Ascending aorta (tissue), 2 donors: ENCODE data around the gene AGO3. TPM values are rescaled to one million over a fixed set of nuclear protein-coding genes. Genes with fewer than 3 reads are reported as not detected.

Experiments used
- DNase-seq, 2 donors: peaks; one replicate each; pipeline ENCODE4 v3.0.0-alpha.2; 2019; ENCODE audit warnings: low spot score in 2 of 2
- H3K27ac ChIP-seq, 2 donors: fragments of 200-600 bp; sonication (generic); one replicate each; pipeline ENCODE4 v1.5.1; 2016 to 2017; ENCODE audit warnings: mild to moderate bottlenecking in 1 of 2
- H3K27me3 ChIP-seq: fragments of 200-600 bp; sonication (generic); one replicate; pipeline ENCODE4 v1.5.1; 2017
- H3K36me3 ChIP-seq, 2 donors: fragments of 200-600 bp; sonication (generic); one replicate each; pipeline ENCODE4 v1.5.1; 2016
- H3K4me1 ChIP-seq, 2 donors: fragments of 200-600 bp; sonication (generic); one replicate each; pipeline ENCODE4 v1.5.1; 2016 to 2017; ENCODE audit warnings: mild to moderate bottlenecking in 1 of 2
- H3K4me3 ChIP-seq, 2 donors: fragments of 200-600 bp; sonication (generic); one replicate each; pipeline ENCODE4 v1.5.1; 2016 to 2017; ENCODE audit warnings: mild to moderate bottlenecking in 1 of 2
- H3K9me3 ChIP-seq, 2 donors: fragments of 200-600 bp; sonication (generic); one replicate each; pipeline ENCODE4 v1.5.1; 2016
- intact Hi-C: fragments of 100-400 bp; cut with DNase I; formaldehyde crosslinking; loops from one replicate; pipeline ENCODE4 v1.15.1; 2023
- total RNA-seq: library from RNA; depleted of rRNA; stranded (reverse); fragments of >200 nt; gene quantifications from one replicate; pipeline ENCODE4 v1.1.0, GENCODE V29; 2016
- TF ChIP-seq, protein P1 (sequence below), 3 experiments: fragments of 200-600 bp in 2 of 3; fragments of 450-650 bp in 1 of 3; sonication (generic) in 2 of 3; IDR thresholded peaks; one replicate each; pipeline ENCODE4 v1.5.1; 2016 to 2019; ENCODE audit warnings: antibody characterized with exemption in 3 of 3, mild to moderate bottlenecking in 1 of 3, moderate library complexity in 1 of 3

The AGO3 gene
- total RNA-seq, 1 donor from 2014 or later, result 19.7 TPM

DNA sequence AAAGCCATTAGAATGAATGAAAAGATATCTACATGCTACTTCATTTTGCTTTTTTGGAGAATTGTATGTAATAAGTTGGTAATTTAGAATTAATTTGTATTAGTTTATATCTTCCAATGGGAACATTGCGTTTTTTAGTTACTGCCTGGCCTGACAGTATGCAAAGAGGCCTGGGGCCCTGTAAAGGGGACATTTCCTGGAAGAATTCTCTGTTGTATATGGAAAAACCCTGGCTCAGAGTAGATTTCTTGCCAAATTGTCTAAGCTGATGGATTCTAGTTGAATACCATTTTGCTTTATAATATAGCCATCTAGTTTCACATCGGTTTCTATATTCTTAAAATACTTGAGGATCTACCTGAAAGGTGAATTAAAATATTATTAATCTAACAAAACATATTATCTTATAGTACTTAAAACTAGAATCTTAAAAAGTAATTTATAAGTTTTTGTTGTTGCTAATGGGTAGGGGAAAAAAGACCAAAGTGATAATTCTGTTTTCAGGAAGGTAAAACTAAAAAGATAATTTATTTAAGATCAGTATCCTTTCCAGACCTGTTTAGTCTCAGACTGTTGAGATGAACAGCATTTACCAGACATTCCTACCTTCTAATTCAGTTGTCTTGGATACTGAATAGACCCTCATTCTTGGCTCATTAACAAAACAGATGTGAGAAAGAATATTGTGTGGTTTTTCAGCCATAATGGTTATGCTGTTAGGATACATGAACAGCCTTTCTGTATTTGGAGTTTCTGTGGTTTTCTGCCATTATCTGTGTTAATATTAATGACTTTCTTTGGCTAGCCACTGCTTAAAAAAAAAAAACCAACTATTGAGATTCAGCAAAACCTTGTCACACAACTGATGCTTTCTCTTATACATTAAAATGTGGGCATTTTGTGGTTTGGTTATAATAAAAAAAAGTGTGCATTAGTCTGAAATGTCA lies 4.8 kb downstream of the AGO3 start:
- Histone ChIP-seq H3K9me3 (no peaks in the 10 kb centered on the region), H3K27ac (no peak overlapping the region), H3K27me3 (no peaks in the 10 kb centered on the region), H3K4me3 (no peak overlapping the region), H3K4me1 (peaks cover 0 to 12% of the 10 kb centered on the region in 2 donors), H3K36me3 (no peaks in the 10 kb centered on the region)
- TF ChIP-seq, protein P1, sequence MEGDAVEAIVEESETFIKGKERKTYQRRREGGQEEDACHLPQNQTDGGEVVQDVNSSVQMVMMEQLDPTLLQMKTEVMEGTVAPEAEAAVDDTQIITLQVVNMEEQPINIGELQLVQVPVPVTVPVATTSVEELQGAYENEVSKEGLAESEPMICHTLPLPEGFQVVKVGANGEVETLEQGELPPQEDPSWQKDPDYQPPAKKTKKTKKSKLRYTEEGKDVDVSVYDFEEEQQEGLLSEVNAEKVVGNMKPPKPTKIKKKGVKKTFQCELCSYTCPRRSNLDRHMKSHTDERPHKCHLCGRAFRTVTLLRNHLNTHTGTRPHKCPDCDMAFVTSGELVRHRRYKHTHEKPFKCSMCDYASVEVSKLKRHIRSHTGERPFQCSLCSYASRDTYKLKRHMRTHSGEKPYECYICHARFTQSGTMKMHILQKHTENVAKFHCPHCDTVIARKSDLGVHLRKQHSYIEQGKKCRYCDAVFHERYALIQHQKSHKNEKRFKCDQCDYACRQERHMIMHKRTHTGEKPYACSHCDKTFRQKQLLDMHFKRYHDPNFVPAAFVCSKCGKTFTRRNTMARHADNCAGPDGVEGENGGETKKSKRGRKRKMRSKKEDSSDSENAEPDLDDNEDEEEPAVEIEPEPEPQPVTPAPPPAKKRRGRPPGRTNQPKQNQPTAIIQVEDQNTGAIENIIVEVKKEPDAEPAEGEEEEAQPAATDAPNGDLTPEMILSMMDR (IDR thresholded peaks at IDR 0.05), result no peak
- DNase-seq, result no peak
- intact Hi-C loops, result loop anchor here (10.0 kb wide), 1 partner anchor 149 kb away; the partner anchor contains the start of genes ADPRS and TEKT2

GRCh38 chr1:35936838-35937237 lies 5.9 kb downstream of the AGO3 start:
- no peak overlapping the region for H3K27ac ChIP-seq
- peaks cover 0 to 11% of the 10 kb centered on the region in 2 donors for H3K4me1 ChIP-seq
- TF ChIP-seq, protein P1 (IDR thresholded peaks at IDR 0.05), result no peak
- H3K27me3 ChIP-seq, result no peaks in the 10 kb centered on the region
- no peak for DNase-seq
- no peaks in the 10 kb centered on the region for H3K9me3 ChIP-seq
- no peaks in the 10 kb centered on the region for H3K36me3 ChIP-seq
- H3K4me3 ChIP-seq, result no peak overlapping the region
- intact Hi-C loops, result loop anchor here (10.0 kb wide), 1 partner anchor 148 kb away; the partner anchor contains the start of genes ADPRS and TEKT2

DNA sequence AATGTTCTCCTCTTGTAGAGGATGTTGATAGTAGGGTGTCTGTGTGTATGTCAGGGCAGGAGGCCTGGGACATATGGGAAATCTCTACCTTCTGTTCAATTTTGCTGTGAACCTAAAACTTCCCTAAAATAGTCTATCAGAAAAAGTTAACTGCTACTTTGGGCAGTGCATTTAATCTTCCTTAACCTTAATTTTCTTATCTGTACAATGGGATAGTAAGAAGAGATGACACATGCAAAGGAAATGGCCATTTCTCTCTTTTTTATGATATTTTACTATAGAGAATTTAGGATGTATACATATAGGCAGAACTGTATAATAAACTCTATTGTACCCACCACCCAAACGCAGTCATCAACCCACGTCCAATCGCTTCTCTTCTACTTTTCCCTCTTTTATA lies 8.6 kb downstream of the AGO3 start:
- DNase-seq, result no peak
- no peaks in the 10 kb centered on the region for H3K36me3 ChIP-seq
- H3K27me3 ChIP-seq, result no peaks in the 10 kb centered on the region
- H3K4me3 ChIP-seq, result no peak overlapping the region
- TF ChIP-seq, protein P1 (IDR thresholded peaks at IDR 0.05), result no peak
- peaks cover 0 to 17% of the 10 kb centered on the region in 2 donors for H3K4me1 ChIP-seq
- H3K9me3 ChIP-seq, result no peaks in the 10 kb centered on the region
- H3K27ac ChIP-seq, result no peak overlapping the region
- intact Hi-C loops, result loop anchor here (10.0 kb wide), 1 partner anchor 145 kb away; the partner anchor contains the start of genes ADPRS and TEKT2

- H3K4me3 ChIP-seq, result no peak overlapping the region
- no peaks in the 10 kb centered on the region for H3K27me3 ChIP-seq
- peaks cover 0 to 14% of the 10 kb centered on the region in 2 donors for H3K4me1 ChIP-seq
- H3K36me3 ChIP-seq, result peaks cover 0 to 4% of the 10 kb centered on the region in 2 donors
- DNase-seq, result no peak
- intact Hi-C loops, result no loop called here
- no peak overlapping the region for H3K27ac ChIP-seq
- no peaks in the 10 kb centered on the region for H3K9me3 ChIP-seq
- TF ChIP-seq, protein P1 (IDR thresholded peaks at IDR 0.05), result no peak
These were observed 14.4 kb downstream of the AGO3 start for GRCh38 chr1:35945327-35945726.

- H3K27me3 ChIP-seq, result no peaks in the 10 kb centered on the region
- intact Hi-C loops, result no loop called here
- TF ChIP-seq, protein P1 (IDR thresholded peaks at IDR 0.05), result no peak
- no peak overlapping the region for H3K27ac ChIP-seq
- H3K4me1 ChIP-seq, result peaks cover 0 to 9% of the 10 kb centered on the region in 2 donors
- no peak overlapping the region for H3K4me3 ChIP-seq
- DNase-seq, result no peak
- H3K9me3 ChIP-seq, result no peaks in the 10 kb centered on the region
- peaks cover 0 to 4% of the 10 kb centered on the region in 2 donors for H3K36me3 ChIP-seq
These were observed 16.6 kb downstream of the AGO3 start for GRCh38 chr1:35947547-35947946.
